NB4 (cell line): Measurements from ENCODE around the gene PRPF19.

ENCODE experiments used
- CTCF ChIP-seq: IDR thresholded peaks from one replicate; pipeline ENCODE4 v1.5.1; 2012; ENCODE audit warnings: low read depth, low read length
- MYC ChIP-seq: IDR thresholded peaks from 2 replicates; pipeline ENCODE4 v1.6.1; 2011; ENCODE audit warnings: low read depth, low read length
- POLR2A ChIP-seq: IDR thresholded peaks from 2 replicates; pipeline ENCODE4 v1.6.1; 2011; ENCODE audit warnings: mild to moderate bottlenecking; ENCODE audit not compliant: insufficient read length; ENCODE audit errors: extremely low read depth

- TF ChIP-seq CTCF (no peak), POLR2A (no peak), MYC (no peak)
Observed at GRCh38 chr11:60891103-60891741, 15.2 kb downstream of the PRPF19 start.
